NCI-H526 (cell line): ENCODE results near the gene TNS4.

ENCODE experiments used
- DNase-seq, 2 experiments: peaks; one replicate each; lab custom pipeline; 2025; lab: John Stamatoyannopoulos, UW

Gene TNS4

GRCh38 chr17:40535438-40535837, 34.0 kb upstream of the TNS4 start:
- no peak for DNase-seq

GRCh38 chr17:40534371-40535189, 33.2 kb upstream of the TNS4 start:
- DNase-seq, result no peak

GRCh38 chr17:40533896-40534295, 32.5 kb upstream of the TNS4 start:
- no peak for DNase-seq

GRCh38 chr17:40532520-40533253, 31.3 kb upstream of the TNS4 start:
- no peak for DNase-seq

- DNase-seq, result no peak
These were observed 29.9 kb upstream of the TNS4 start for GRCh38 chr17:40531051-40531991.

GRCh38 chr17:40530531-40530994, 29.1 kb upstream of the TNS4 start:
- no peak for DNase-seq

- no peak for DNase-seq
These were observed 28.6 kb upstream of the TNS4 start for GRCh38 chr17:40529991-40530390.

GRCh38 chr17:40528692-40529417, 27.4 kb upstream of the TNS4 start:
- DNase-seq, result no peak

- DNase-seq, result no peak
These were observed 25.2 kb upstream of the TNS4 start for GRCh38 chr17:40526668-40527067.

- no peak for DNase-seq
These were observed 23.9 kb upstream of the TNS4 start for GRCh38 chr17:40525294-40525693.

- DNase-seq, result no peak
These were observed 23.0 kb upstream of the TNS4 start for GRCh38 chr17:40524243-40524965.

GRCh38 chr17:40522961-40523310, 21.5 kb upstream of the TNS4 start:
- DNase-seq, result no peak

GRCh38 chr17:40522250-40522960, 21.0 kb upstream of the TNS4 start:
- no peak for DNase-seq

GRCh38 chr17:40520991-40521453, 19.6 kb upstream of the TNS4 start:
- DNase-seq, result no peak

- DNase-seq, result no peak
These were observed 17.8 kb upstream of the TNS4 start for GRCh38 chr17:40519089-40519775.

GRCh38 chr17:40518401-40519088, 17.1 kb upstream of the TNS4 start:
- no peak for DNase-seq

GRCh38 chr17:40517981-40518380, 16.6 kb upstream of the TNS4 start:
- DNase-seq, result no peak

GRCh38 chr17:40517286-40517662, 15.9 kb upstream of the TNS4 start:
- DNase-seq, result no peak
